SK-N-SH treated with all-trans-retinoic acid at 6 μM for 48 hours (cell line): ENCODE measurements around the gene KRT80.
A peak's percentile ranks its signal among the peaks of the same experiment; 100 is the strongest.

Experiments used
- ATAC-seq: fragments of 200-7000 bp; cut with Tn5 transposase; 3 replicates; pipeline ENCODE4 v1.9.1; 2020; ENCODE audit warnings: mild to moderate bottlenecking, moderate library complexity
- BACH2 ChIP-seq: fragments of 250-450 bp; sonication (Bioruptor Pico); IDR thresholded peaks from 2 replicates; pipeline ENCODE4 v1.9.0; 2021; ENCODE audit warnings: mild to moderate bottlenecking, borderline replicate concordance
- CREB5 ChIP-seq: fragments of 250-450 bp; sonication (Bioruptor Pico); IDR thresholded peaks from 2 replicates; pipeline ENCODE4 v1.5.1; 2020; ENCODE audit warnings: low read depth, mild to moderate bottlenecking, moderate library complexity
- CSRNP3 ChIP-seq: fragments of 250-450 bp; sonication (Bioruptor Pico); IDR thresholded peaks from 2 replicates; pipeline ENCODE4 v1.5.1; 2021; ENCODE audit warnings: mild to moderate bottlenecking, moderate library complexity
- ESRRG ChIP-seq: fragments of 250-450 bp; sonication (Bioruptor Pico); IDR thresholded peaks from 2 replicates; pipeline ENCODE4 v1.6.1; 2021; ENCODE audit warnings: mild to moderate bottlenecking
- GLIS3 ChIP-seq: fragments of 250-450 bp; sonication (Bioruptor Pico); IDR thresholded peaks from 2 replicates; pipeline ENCODE4 v1.5.0; 2020; ENCODE audit warnings: mild to moderate bottlenecking, moderate library complexity
- ISL1 ChIP-seq: fragments of 250-450 bp; sonication (Bioruptor Pico); IDR thresholded peaks from 2 replicates; pipeline ENCODE4 v2.1.2; 2022; ENCODE audit warnings: mild to moderate bottlenecking, moderate library complexity
- OSR1 ChIP-seq: fragments of 250-450 bp; sonication (Bioruptor Pico); IDR thresholded peaks from 2 replicates; pipeline ENCODE4 v1.8.0; 2022; ENCODE audit warnings: moderate library complexity, mild to moderate bottlenecking, inconsistent platforms
- PATZ1 ChIP-seq: fragments of 250-450 bp; sonication (Bioruptor Pico); IDR thresholded peaks from 2 replicates; pipeline ENCODE4 v1.8.0; 2020; ENCODE audit warnings: mild to moderate bottlenecking, moderate library complexity, borderline replicate concordance
- PPARA ChIP-seq: fragments of 250-450 bp; sonication (Bioruptor Pico); IDR thresholded peaks from 2 replicates; pipeline ENCODE4 v1.5.0; 2020; ENCODE audit warnings: mild to moderate bottlenecking, borderline replicate concordance
- RARB ChIP-seq: fragments of 250-450 bp; sonication (Bioruptor Pico); IDR thresholded peaks from 2 replicates; pipeline ENCODE4 v1.8.0; 2021; ENCODE audit warnings: mild to moderate bottlenecking, moderate library complexity
- SNAI2 ChIP-seq: fragments of 250-450 bp; sonication (Bioruptor Pico); IDR thresholded peaks from 2 replicates; pipeline ENCODE4 v1.5.0; 2020; ENCODE audit warnings: mild to moderate bottlenecking, moderate library complexity
- TCF4 ChIP-seq: fragments of 250-450 bp; sonication (Bioruptor Pico); IDR thresholded peaks from 2 replicates; pipeline ENCODE4 v1.8.0; 2021; ENCODE audit warnings: mild to moderate bottlenecking, moderate library complexity, borderline replicate concordance
- TOX ChIP-seq: fragments of 250-450 bp; sonication (Bioruptor Pico); IDR thresholded peaks from 2 replicates; pipeline ENCODE4 v1.8.0; 2021; ENCODE audit warnings: mild to moderate bottlenecking, moderate library complexity, borderline replicate concordance
- ZFP30 ChIP-seq: fragments of 450-650 bp; formaldehyde crosslinking; IDR thresholded peaks from 2 replicates; pipeline ENCODE4 v1.5.0; 2022; ENCODE audit warnings: mild to moderate bottlenecking, moderate library complexity
- ZNF565 ChIP-seq: fragments of 450-650 bp; formaldehyde crosslinking; conservative IDR thresholded peaks from 2 replicates; pipeline ENCODE4 v1.5.0; 2020; ENCODE audit warnings: low read depth, mild to moderate bottlenecking, moderate library complexity
- ZNF70 ChIP-seq: fragments of 450-650 bp; formaldehyde crosslinking; IDR thresholded peaks from 2 replicates; pipeline ENCODE4 v1.5.0; 2020; ENCODE audit warnings: mild to moderate bottlenecking, moderate library complexity
- ZNF8 ChIP-seq: fragments of 450-650 bp; formaldehyde crosslinking; IDR thresholded peaks from 2 replicates; pipeline ENCODE4 v1.5.0; 2020; ENCODE audit warnings: mild to moderate bottlenecking, moderate library complexity
- TF ChIP-seq, protein P1 (sequence below): fragments of 250-450 bp; sonication (Bioruptor Pico); IDR thresholded peaks from 2 replicates; pipeline ENCODE4 v1.5.0; 2020; ENCODE audit warnings: mild to moderate bottlenecking, moderate library complexity

KRT80 gene

GRCh38 chr12:52193991-52194390 is 2.2 kb upstream of the KRT80 start:
- TF ChIP-seq ZFP30 (CRISPR knock-in tag) (no peak), TOX (CRISPR knock-in tag) (no peak), ISL1 (CRISPR knock-in tag) (no peak), OSR1 (CRISPR knock-in tag) (no peak), CREB5 (no peak), TCF4 (CRISPR knock-in tag) (no peak), ZNF70 (CRISPR knock-in tag) (no peak), ZNF8 (CRISPR knock-in tag) (no peak), RARB (CRISPR knock-in tag) (no peak), ZNF565 (CRISPR knock-in tag) (no peak), BACH2 (CRISPR knock-in tag) (no peak), GLIS3 (no peak), ESRRG (CRISPR knock-in tag) (no peak), PATZ1 (no peak), SNAI2 (CRISPR knock-in tag) (no peak)
- TF ChIP-seq, protein P1, sequence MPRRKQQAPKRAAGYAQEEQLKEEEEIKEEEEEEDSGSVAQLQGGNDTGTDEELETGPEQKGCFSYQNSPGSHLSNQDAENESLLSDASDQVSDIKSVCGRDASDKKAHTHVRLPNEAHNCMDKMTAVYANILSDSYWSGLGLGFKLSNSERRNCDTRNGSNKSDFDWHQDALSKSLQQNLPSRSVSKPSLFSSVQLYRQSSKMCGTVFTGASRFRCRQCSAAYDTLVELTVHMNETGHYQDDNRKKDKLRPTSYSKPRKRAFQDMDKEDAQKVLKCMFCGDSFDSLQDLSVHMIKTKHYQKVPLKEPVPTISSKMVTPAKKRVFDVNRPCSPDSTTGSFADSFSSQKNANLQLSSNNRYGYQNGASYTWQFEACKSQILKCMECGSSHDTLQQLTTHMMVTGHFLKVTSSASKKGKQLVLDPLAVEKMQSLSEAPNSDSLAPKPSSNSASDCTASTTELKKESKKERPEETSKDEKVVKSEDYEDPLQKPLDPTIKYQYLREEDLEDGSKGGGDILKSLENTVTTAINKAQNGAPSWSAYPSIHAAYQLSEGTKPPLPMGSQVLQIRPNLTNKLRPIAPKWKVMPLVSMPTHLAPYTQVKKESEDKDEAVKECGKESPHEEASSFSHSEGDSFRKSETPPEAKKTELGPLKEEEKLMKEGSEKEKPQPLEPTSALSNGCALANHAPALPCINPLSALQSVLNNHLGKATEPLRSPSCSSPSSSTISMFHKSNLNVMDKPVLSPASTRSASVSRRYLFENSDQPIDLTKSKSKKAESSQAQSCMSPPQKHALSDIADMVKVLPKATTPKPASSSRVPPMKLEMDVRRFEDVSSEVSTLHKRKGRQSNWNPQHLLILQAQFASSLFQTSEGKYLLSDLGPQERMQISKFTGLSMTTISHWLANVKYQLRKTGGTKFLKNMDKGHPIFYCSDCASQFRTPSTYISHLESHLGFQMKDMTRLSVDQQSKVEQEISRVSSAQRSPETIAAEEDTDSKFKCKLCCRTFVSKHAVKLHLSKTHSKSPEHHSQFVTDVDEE = no peak
- ATAC-seq = peak; percentile 18

DNA sequence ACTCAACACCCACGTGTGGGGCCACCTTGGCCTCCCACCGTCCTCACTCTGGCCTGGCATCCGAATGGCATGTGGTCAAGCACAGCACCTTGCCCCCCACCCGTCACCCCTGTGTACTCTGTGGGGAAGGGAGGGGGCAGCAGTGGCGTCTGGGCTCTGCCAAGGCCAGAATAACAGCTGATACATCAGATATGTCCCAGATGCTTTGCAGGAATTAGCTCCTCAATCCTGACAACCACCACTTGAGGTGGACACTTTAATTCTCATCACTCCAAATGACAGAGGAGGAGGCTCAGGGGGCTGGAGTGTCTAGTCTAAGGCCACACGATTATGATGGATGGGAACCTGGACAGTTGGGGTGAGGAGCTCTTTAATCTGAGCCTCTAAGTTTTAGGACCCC is 1.7 kb upstream of the KRT80 start:
- no peak for ATAC-seq
- no peak for TF ChIP-seq CSRNP3 (CRISPR knock-in tag)
- no peak for TF ChIP-seq PPARA (CRISPR knock-in tag)
- TF ChIP-seq, protein P1 = no peak
- TF ChIP-seq ISL1 (CRISPR knock-in tag) = no peak

DNA sequence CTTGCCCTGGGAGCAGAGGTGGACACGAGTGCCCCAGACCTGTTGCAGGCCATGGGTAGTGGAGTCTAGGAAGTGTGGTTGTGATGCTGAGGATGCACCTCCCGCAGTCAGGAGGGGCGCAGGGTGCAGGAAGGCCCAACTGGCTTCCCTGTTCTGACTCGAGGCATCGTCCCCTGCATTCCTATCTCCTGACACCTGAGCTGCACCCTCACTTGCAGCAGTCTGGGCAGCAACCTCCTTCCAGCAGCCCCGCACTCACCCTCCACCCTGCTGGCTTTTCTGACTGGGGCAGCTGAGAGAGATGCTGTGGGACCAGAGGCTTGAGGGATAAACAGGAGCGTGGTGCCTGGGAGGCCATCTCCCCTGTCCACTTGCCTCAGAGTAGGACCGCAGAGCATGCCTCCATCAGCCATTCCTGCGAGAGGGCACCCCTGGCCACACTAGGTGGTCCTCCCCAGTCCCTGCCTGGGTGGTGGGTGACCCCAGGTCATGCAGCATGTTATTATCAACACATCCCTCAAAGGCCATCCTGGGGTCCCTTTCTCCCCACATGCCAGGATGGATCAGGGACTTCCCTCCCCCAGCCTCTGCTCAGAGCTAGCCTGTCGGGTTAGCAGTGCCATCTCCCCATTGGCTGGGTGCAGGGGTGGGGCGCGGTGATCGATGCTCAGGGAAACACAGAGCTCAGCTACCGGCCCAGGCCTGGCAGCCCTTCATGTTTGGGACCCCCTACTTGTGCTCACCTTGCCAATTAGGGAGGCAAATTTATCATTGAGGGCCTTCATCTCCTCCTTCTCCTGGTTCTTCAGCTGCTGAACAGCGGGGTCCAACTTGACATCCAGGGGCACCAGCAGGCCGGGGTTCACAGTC is 719 bp downstream of the KRT80 start:
- no peak; the same call in 2 of the 3 replicates for ATAC-seq
- TF ChIP-seq ZNF8 (CRISPR knock-in tag) = no peak
